Heart left ventricle (tissue), 16 donors: ENCODE data around the gene USP2. TPM values are rescaled to one million over a fixed set of nuclear protein-coding genes. Genes with fewer than 3 reads are reported as not detected.

Source experiments
- ATAC-seq, 4 donors: fragments of 200-7000 bp; cut with Tn5 transposase; one replicate each; pipeline ENCODE4 v1.9.1; 2020 to 2022; ENCODE audit warnings: moderate library complexity in 4 of 4, mild to moderate bottlenecking in 3 of 4, moderate number of reproducible peaks in 1 of 4
- DNase-seq, 5 donors: peaks; one replicate each; pipeline ENCODE4 v3.0.0-alpha.2; 2020
- H3K27ac ChIP-seq, 12 donors: fragments of 200-600 bp; sonication (generic) in 4 of 12; one replicate each; pipeline versions ENCODE4 v1.5.0 to v1.8.0; 2016 to 2022; ENCODE audit warnings: mild to moderate bottlenecking in 2 of 12
- H3K27me3 ChIP-seq, 9 donors: fragments of 200-600 bp; sonication (generic) in 2 of 9; one replicate each; pipeline versions ENCODE4 v1.5.1 to v1.8.0; 2016 to 2022; ENCODE audit warnings: mild to moderate bottlenecking in 3 of 9
- H3K36me3 ChIP-seq, 9 donors: fragments of 200-600 bp; sonication (generic) in 2 of 9; one replicate each; pipeline versions ENCODE4 v1.5.0 to v1.8.0; 2018 to 2022; ENCODE audit warnings: mild to moderate bottlenecking in 2 of 9
- H3K4me1 ChIP-seq, 12 donors: fragments of 200-600 bp; sonication (generic) in 4 of 12; one replicate each; pipeline versions ENCODE4 v1.5.0 to v1.8.0; 2016 to 2022; ENCODE audit warnings: mild to moderate bottlenecking in 3 of 12
- H3K4me3 ChIP-seq, 12 donors: fragments of 200-600 bp; sonication (generic) in 4 of 12; one replicate each; pipeline versions ENCODE4 v1.5.0 to v1.8.0; 2017 to 2022; ENCODE audit warnings: mild to moderate bottlenecking in 9 of 12, moderate library complexity in 4 of 12
- H3K9me3 ChIP-seq, 12 donors: fragments of 200-600 bp; sonication (generic) in 4 of 12; one replicate each; pipeline versions ENCODE4 v1.5.0 to v1.8.0; 2016 to 2022; ENCODE audit warnings: mild to moderate bottlenecking in 1 of 12
- POLR2A ChIP-seq, 2 donors: fragments of 450-650 bp; IDR thresholded peaks; one replicate each; pipeline ENCODE4 v1.6.1; 2017; ENCODE audit warnings: antibody characterized with exemption in 2 of 2, mild to moderate bottlenecking in 2 of 2, moderate library complexity in 2 of 2
- WGBS, 4 donors: extraction: QIAGEN DNeasy Blood & Tissue Kit in 2 of 4; methylation state at CpG; one replicate each; pipeline versions ENCODE4 v1.1.5 to v1.1.7; 2013 to 2018; 5-methylcytosine and 5-hydroxymethylcytosine counted together
- intact Hi-C, 10 donors: fragments of 100-400 bp; cut with DNase I; formaldehyde crosslinking; loops; one replicate each; pipeline versions ENCODE4 v1.11.1 to v1.14.2; 2022
- long read RNA-seq, 3 donors: library from polyadenylated mRNA; unstranded; transcript quantifications; one replicate each; pipeline ENCODE4 v2.0.0, GENCODE V29; 2020 to 2021
- polyA plus RNA-seq, 2 donors: library from polyadenylated mRNA; stranded (reverse); fragments of 200-250 nt; gene quantifications; one replicate each; pipeline ENCODE4 v1.2.3, GENCODE V29; 2013
- total RNA-seq, 9 donors: library from RNA; depleted of rRNA in 2 of 9; stranded (reverse); fragments of >200 nt in 2 of 9; fragmentation: NEBNext Ultra II Directional in 3 of 9; extraction: Animal tissue kit (Norgen Biotek cat#: 25700) in 3 of 9; gene quantifications; one replicate each; pipeline versions ENCODE4 v1.1.0 to v1.2.4, GENCODE V29; 2016 to 2023
- TF ChIP-seq, protein P1 (sequence below), 12 donors: fragments of 200-600 bp; sonication (generic) in 4 of 12; IDR thresholded peaks; one replicate each; pipeline versions ENCODE4 v1.5.0 to v1.8.0; 2018 to 2022; ENCODE audit warnings: antibody characterized with exemption in 12 of 12, mild to moderate bottlenecking in 5 of 12
- donor health status: ischemic (EF 13 %, LVEDD 7.1; RV severe dilation, severe dysfunction).
- donor health status: healthy with polysubstance abuse.
- donor health status: DM: no; HTN: yes; CAD: no.
- donor health status: DM: no; HTN: no; CAD: no.
- donor health status: ischemic (EF 25% LVEDD 6.9; RV normal size, moderate dysfunction).
- donor health status: ischemic (EF 25% LVEDD 5.7; RV mildly dilated, moderate dysfunction).
- donor health status: healthy.
- donor health status: DM: yes; HTN: yes; CAD: no.
- donor health status: ischemic (EF 35%, LVEDD 5.7; RV mildly dilated, moderate dysfunction).
- donor health status: nonischemic (EF 11% LVEDD 7.7; RV severe dilation, severe dysfunction).
- donor health status: DM: yes; HTN: yes; CAD: no.
- donor health status: PGD.
- donor health status: ischemic (EF 29% LVEDD 5.4; RV normal size, mild dysfunction).
- donor health status: nonischemic (EF 23%, LVEDD 6.1; RV moderate dilation, normal function).

USP2 gene, protein sequence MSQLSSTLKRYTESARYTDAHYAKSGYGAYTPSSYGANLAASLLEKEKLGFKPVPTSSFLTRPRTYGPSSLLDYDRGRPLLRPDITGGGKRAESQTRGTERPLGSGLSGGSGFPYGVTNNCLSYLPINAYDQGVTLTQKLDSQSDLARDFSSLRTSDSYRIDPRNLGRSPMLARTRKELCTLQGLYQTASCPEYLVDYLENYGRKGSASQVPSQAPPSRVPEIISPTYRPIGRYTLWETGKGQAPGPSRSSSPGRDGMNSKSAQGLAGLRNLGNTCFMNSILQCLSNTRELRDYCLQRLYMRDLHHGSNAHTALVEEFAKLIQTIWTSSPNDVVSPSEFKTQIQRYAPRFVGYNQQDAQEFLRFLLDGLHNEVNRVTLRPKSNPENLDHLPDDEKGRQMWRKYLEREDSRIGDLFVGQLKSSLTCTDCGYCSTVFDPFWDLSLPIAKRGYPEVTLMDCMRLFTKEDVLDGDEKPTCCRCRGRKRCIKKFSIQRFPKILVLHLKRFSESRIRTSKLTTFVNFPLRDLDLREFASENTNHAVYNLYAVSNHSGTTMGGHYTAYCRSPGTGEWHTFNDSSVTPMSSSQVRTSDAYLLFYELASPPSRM
- 100 to 1,000 TPM in 7 of 9 donors, 10 to 100 TPM in 2; 53.7 to 138 (median 108) TPM for total RNA-seq
- 10 to 100 TPM; 62.3 to 79.9 TPM for polyA plus RNA-seq
- long read RNA-seq, donor 1, transcript USP2-204 (12 exons, 1,704 nt) = major isoform, 12 of 58 reads
- long read RNA-seq, donor 1, partial matches to known transcripts = 7 of 58 reads
- long read RNA-seq, donor 1, other reads (novel, unspliced or antisense) = 38 of 58 reads
- long read RNA-seq, donor 2, transcript USP2-201 (13 exons, 3,732 nt) = minor isoform, 5 of 136 reads
- long read RNA-seq, donor 2, transcript USP2-204 (12 exons, 1,704 nt) = major isoform, 8 of 136 reads
- long read RNA-seq, donor 2, partial matches to known transcripts = 36 of 136 reads
- long read RNA-seq, donor 2, other reads (novel, unspliced or antisense) = 86 of 136 reads
- long read RNA-seq, donor 3, transcript USP2-204 (12 exons, 1,704 nt) = major isoform, 5 of 35 reads
- long read RNA-seq, donor 3, partial matches to known transcripts = 8 of 35 reads
- long read RNA-seq, donor 3, other reads (novel, unspliced or antisense) = 22 of 35 reads

DNA sequence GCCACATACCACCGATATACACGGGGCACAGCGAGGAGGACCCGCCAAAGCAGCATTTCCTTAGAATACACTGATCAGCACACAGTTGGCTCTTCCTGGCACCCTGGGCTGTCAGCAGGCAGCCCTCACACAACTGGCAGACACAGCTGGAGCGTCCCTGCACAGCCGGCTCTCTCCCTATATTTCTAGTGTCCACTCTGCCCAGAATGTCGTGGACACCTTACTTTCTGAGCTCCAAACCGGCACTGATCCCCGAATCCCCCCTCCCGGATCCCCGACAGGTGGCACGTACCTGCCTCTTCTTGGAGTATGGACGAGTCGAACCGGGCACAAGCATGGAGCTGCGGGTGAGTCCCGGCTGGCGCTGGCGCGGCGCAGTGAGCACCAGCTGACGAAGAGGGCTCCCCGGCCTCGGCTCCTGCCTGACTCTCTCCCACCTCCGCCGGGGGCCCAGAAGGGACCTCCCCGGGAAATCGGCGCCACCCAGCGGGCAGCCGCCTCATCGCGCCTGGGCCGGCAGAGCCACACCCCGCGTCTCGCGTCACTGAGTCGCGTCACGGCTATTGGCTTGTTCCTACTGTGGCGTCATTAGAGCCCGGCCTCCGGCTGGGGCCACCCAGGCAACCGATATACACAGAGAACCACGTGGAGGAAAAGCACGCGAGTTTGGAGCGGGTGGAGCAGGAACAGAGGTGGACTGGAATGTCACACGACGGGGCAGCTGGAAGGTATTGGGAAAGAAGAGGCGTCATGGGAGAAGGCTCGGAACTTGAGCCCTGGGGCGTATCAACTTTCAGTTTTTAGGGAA is at the start of gene USP2:
Gene USP2, minus strand, starts transcription at position 510 of the 808 bp plus-strand sequence. CDS start 8,210 bp downstream, outside the sequence.
- Histone ChIP-seq H3K27me3 (peaks cover 0 to 7% (median 0%) of the 10 kb centered on the region in 9 donors), H3K9me3 (no peaks in the 10 kb centered on the region), H3K27ac (peak within 1 kb of the TSS in 11 of 12 donors; percentile 37 to 88 (median 69)), H3K36me3 (no peaks in the 10 kb centered on the region), H3K4me1 (peaks cover 0 to 40% (median 20%) of the 10 kb centered on the region in 12 donors), H3K4me3 (peak within 1 kb of the TSS; percentile 9 to 65 (median 50))
- WGBS, 4 donors = 0 to 1% (median 0%) methylated on average over 25 to 54 of the region's 54 CpGs
- intact Hi-C loops = loop anchor here in 6 of 10 donors (1.0 to 10.0 kb wide), 7 partner anchors 25 to 175 kb away; partner anchors contain the start of gene CBL (in 1 of the 6)
- peak; percentile 91 to 94 (median 92) for ATAC-seq
- TF ChIP-seq POLR2A (IDR thresholded peaks at IDR 0.05) = peak in 1 of 2 donors; percentile 64
- TF ChIP-seq, protein P1, sequence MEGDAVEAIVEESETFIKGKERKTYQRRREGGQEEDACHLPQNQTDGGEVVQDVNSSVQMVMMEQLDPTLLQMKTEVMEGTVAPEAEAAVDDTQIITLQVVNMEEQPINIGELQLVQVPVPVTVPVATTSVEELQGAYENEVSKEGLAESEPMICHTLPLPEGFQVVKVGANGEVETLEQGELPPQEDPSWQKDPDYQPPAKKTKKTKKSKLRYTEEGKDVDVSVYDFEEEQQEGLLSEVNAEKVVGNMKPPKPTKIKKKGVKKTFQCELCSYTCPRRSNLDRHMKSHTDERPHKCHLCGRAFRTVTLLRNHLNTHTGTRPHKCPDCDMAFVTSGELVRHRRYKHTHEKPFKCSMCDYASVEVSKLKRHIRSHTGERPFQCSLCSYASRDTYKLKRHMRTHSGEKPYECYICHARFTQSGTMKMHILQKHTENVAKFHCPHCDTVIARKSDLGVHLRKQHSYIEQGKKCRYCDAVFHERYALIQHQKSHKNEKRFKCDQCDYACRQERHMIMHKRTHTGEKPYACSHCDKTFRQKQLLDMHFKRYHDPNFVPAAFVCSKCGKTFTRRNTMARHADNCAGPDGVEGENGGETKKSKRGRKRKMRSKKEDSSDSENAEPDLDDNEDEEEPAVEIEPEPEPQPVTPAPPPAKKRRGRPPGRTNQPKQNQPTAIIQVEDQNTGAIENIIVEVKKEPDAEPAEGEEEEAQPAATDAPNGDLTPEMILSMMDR (IDR thresholded peaks at IDR 0.05) = peak; percentile 77 to 99 (median 92)
- peak; percentile 95 to 98 (median 97) for DNase-seq

DNA sequence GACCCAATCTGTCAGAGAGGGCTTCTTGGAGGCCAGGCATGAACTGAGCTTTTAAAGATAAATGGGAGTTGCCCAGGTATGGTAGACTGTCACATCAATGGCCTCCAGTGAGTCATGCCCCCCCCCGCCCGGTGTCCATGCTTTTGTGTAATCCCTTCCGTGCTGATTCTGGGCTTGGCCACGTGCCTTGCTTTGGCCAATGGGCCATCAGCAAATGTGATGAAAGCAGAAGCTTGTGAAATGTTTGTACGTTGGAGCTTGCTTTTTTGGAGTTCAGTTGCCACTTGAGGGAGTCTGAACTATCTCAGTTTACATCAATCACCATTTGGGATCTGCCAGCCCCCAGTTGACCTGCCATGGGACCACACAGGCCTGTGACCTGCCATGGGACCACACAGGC is 45.8 kb upstream of the USP2 start:
- intact Hi-C loops = no loop called here
- H3K4me3 ChIP-seq = no peak overlapping the region
- ATAC-seq = no peak
- WGBS, 4 donors = 84 to 92% (median 87%) methylated on average over 5 of the region's 5 CpGs
- H3K9me3 ChIP-seq = no peaks in the 10 kb centered on the region
- no peak for DNase-seq
- TF ChIP-seq POLR2A (IDR thresholded peaks at IDR 0.05) = no peak
- TF ChIP-seq, protein P1 (IDR thresholded peaks at IDR 0.05) = no peak
- H3K4me1 ChIP-seq = peaks cover 0 to 14% (median 7%) of the 10 kb centered on the region in 12 donors
- peaks cover 0 to 18% (median 14%) of the 10 kb centered on the region in 9 donors for H3K27me3 ChIP-seq
- H3K36me3 ChIP-seq = no peaks in the 10 kb centered on the region
- no peak overlapping the region for H3K27ac ChIP-seq

DNA sequence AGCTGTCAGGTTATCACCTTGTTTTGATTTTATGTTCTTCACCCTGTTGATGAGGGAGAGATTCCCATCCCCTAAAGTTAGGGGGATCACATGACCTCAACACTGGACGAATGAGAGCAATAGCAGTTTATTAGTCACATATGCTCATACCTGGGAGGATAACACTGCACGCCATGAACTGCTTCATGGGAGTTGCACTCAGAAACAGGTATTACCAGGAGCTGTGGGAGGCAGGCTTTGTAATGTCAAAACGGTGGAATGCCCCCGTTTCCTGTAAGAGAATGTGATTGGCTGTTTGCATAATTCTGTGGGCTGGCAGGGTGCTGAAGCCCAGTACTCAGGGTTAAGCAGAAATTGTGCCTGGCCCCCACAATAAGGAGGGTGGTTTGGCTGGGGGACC is 44.7 kb upstream of the USP2 start:
- TF ChIP-seq, protein P1 (IDR thresholded peaks at IDR 0.05) = no peak
- TF ChIP-seq POLR2A (IDR thresholded peaks at IDR 0.05) = no peak
- no peaks in the 10 kb centered on the region for H3K9me3 ChIP-seq
- whole genome bisulfite sequencing, 4 donors = 65 to 76% (median 74%) methylated on average over 4 of the region's 4 CpGs
- DNase-seq = no peak
- peaks cover 0 to 25% (median 15%) of the 10 kb centered on the region in 12 donors for H3K4me1 ChIP-seq
- peaks cover 0 to 29% (median 23%) of the 10 kb centered on the region in 9 donors for H3K27me3 ChIP-seq
- no peak overlapping the region for H3K27ac ChIP-seq
- no peaks in the 10 kb centered on the region for H3K36me3 ChIP-seq
- no peak overlapping the region for H3K4me3 ChIP-seq
- intact Hi-C loops = no loop called here
- ATAC-seq = no peak
